CD4-positive, alpha-beta T cell (primary cell): Measurements from ENCODE around the gene PRPF18. TPM values are rescaled to one million over a fixed set of nuclear protein-coding genes. Genes with fewer than 3 reads are reported as not detected.

Source experiments
- ATAC-seq: fragments of 200-7000 bp; cut with Tn5 transposase; one replicate; pipeline ENCODE4 v1.10.0; 2022; ENCODE audit warnings: mild to moderate bottlenecking; ENCODE audit not compliant: poor library complexity
- CTCF ChIA-PET: fragments of 350-600 bp; sonication (Branson Sonifier 250); formaldehyde crosslinking; loops from one replicate; lab custom pipeline; 2021; ENCODE audit warnings: antibody characterized with exemption, inconsistent platforms; lab: Charles Lee
- POLR2A ChIA-PET: fragments of 350-600 bp; sonication (Branson Sonifier 250); formaldehyde crosslinking; loops from one replicate; lab custom pipeline; 2021; ENCODE audit warnings: antibody characterized with exemption, inconsistent platforms; lab: Charles Lee
- DNase-seq, 14 experiments: peaks; one replicate each; pipeline ENCODE4 v3.0.0-alpha.2; 2013 to 2020; ENCODE audit warnings: mixed read lengths in 2 of 14
- H3K27ac ChIP-seq, 2 donors: one replicate each; pipeline versions ENCODE4 v1.5.1 to v1.7.0; 2013; ENCODE audit warnings: low read length in 2 of 2, low read depth in 1 of 2, mild to moderate bottlenecking in 1 of 2
- H3K27me3 ChIP-seq, 2 experiments: 1 replicate in 1 of 2; 2 replicates in 1 of 2; pipeline versions ENCODE4 v1.6.1 to v1.7.0; 2013; ENCODE audit warnings: low read length in 2 of 2, control low read depth in 1 of 2, mild to moderate bottlenecking in 1 of 2, moderate library complexity in 1 of 2; ENCODE audit not compliant: insufficient read depth in 2 of 2, control insufficient read depth in 1 of 2
- H3K36me3 ChIP-seq: one replicate; pipeline ENCODE4 v1.6.1; 2013; ENCODE audit warnings: low read length, control low read depth; ENCODE audit not compliant: insufficient read depth
- H3K4me1 ChIP-seq: one replicate; pipeline ENCODE4 v1.6.1; 2013; ENCODE audit warnings: low read length, control low read depth; ENCODE audit not compliant: insufficient read depth
- H3K4me3 ChIP-seq: one replicate; pipeline ENCODE4 v1.5.1; 2013; ENCODE audit warnings: mild to moderate bottlenecking, low read length, moderate library complexity
- H3K9me3 ChIP-seq, 2 experiments: 1 replicate in 1 of 2; 2 replicates in 1 of 2; pipeline versions ENCODE4 v1.6.1 to v1.7.0; 2013; ENCODE audit warnings: low read length in 2 of 2, mild to moderate bottlenecking in 2 of 2, control low read depth in 1 of 2, moderate library complexity in 1 of 2; ENCODE audit not compliant: control insufficient read depth in 1 of 2, insufficient read depth in 1 of 2
- H3K27ac Mint-ChIP-seq: one replicate; pipeline ENCODE4 v1.8.0; 2020; ENCODE audit warnings: mixed read lengths
- H3K27me3 Mint-ChIP-seq: one replicate; pipeline ENCODE4 v1.8.0; 2021; ENCODE audit warnings: mixed read lengths
- H3K36me3 Mint-ChIP-seq: one replicate; pipeline ENCODE4 v1.8.0; 2021; ENCODE audit warnings: low read depth, mixed read lengths
- H3K4me1 Mint-ChIP-seq: one replicate; pipeline ENCODE4 v1.8.0; 2021; ENCODE audit warnings: low read depth, mixed read lengths
- H3K4me3 Mint-ChIP-seq: one replicate; pipeline ENCODE4 v1.8.0; 2020; ENCODE audit warnings: mild to moderate bottlenecking, mixed read lengths
- H3K9me3 Mint-ChIP-seq: one replicate; pipeline ENCODE4 v1.8.0; 2020; ENCODE audit warnings: mixed read lengths
- CTCF ChIP-seq: fragments of 200-600 bp; IDR thresholded peaks from one replicate; pipeline ENCODE4 v1.8.0; 2022; ENCODE audit warnings: antibody characterized with exemption, mild to moderate bottlenecking
- intact Hi-C, 2 experiments: fragments of 100-400 bp; cut with DNase I in 1 of 2; cut with micrococcal nuclease in 1 of 2; formaldehyde crosslinking; loops; one replicate each; pipeline versions ENCODE4 v1.15.1 to v1.9.0; 2023 to 2025; cut with DNase I, micrococcal nuclease
- total RNA-seq, 174 experiments: library from RNA in 2 of 174; stranded (reverse) in 2 of 174; gene quantifications; one replicate each; pipeline ENCODE4 v1.2.3 and lab custom pipeline; 2021 to 2026

Gene PRPF18
- total RNA-seq, 2 experiments from 2014 or later = 20.7 to 22.7 TPM

GRCh38 chr10:13636776-13637175 lies 50.0 kb downstream of the PRPF18 start:
- Mint-ChIP-seq H3K4me3 (no peak overlapping the region), H3K9me3 (peaks cover 9% of the 10 kb centered on the region), H3K4me1 (no peaks in the 10 kb centered on the region), H3K36me3 (peaks cover 93% of the 10 kb centered on the region), H3K27ac (no peak overlapping the region), H3K27me3 (no peaks in the 10 kb centered on the region)
- Histone ChIP-seq H3K36me3 (peaks cover 36% of the 10 kb centered on the region), H3K4me1 (no peaks in the 10 kb centered on the region), H3K9me3 (peaks cover 0 to 10% of the 10 kb centered on the region in 2 experiments), H3K27me3 (no peaks in the 10 kb centered on the region), H3K27ac (no peak overlapping the region), H3K4me3 (no peak overlapping the region)
- DNase-seq (no peak), ATAC-seq (no peak)
- ChIA-PET CTCF (no interaction called here), POLR2A (no interaction called here)
- intact Hi-C loops = no loop called here
- TF ChIP-seq CTCF = no peak

GRCh38 chr10:13637303-13637856 lies 50.6 kb downstream of the PRPF18 start:
- intact Hi-C loops = no loop called here
- no peaks in the 10 kb centered on the region for H3K27me3 Mint-ChIP-seq
- no peaks in the 10 kb centered on the region for H3K27me3 ChIP-seq
- peaks cover 93% of the 10 kb centered on the region for H3K36me3 Mint-ChIP-seq
- H3K4me3 ChIP-seq = no peak overlapping the region
- H3K9me3 ChIP-seq = peaks cover 0 to 16% of the 10 kb centered on the region in 2 experiments
- no peaks in the 10 kb centered on the region for H3K4me1 Mint-ChIP-seq
- peaks cover 13% of the 10 kb centered on the region for H3K9me3 Mint-ChIP-seq
- H3K4me3 Mint-ChIP-seq = no peak overlapping the region
- H3K4me1 ChIP-seq = no peaks in the 10 kb centered on the region
- CTCF ChIA-PET = no interaction called here
- no peak overlapping the region for H3K27ac ChIP-seq
- ATAC-seq (no peak), DNase-seq (no peak)
- no peak overlapping the region for H3K27ac Mint-ChIP-seq
- H3K36me3 ChIP-seq = peaks cover 38% of the 10 kb centered on the region
- POLR2A ChIA-PET = no interaction called here
- TF ChIP-seq CTCF = no peak

GRCh38 chr10:13637894-13638293 lies 51.1 kb downstream of the PRPF18 start:
- TF ChIP-seq CTCF = no peak
- Histone ChIP-seq H3K36me3 (peaks cover 33% of the 10 kb centered on the region), H3K4me3 (no peak overlapping the region), H3K4me1 (no peaks in the 10 kb centered on the region), H3K27me3 (no peaks in the 10 kb centered on the region), H3K27ac (no peak overlapping the region), H3K9me3 (peaks cover 0 to 22% of the 10 kb centered on the region in 2 experiments)
- DNase-seq (no peak), ATAC-seq (no peak)
- H3K36me3 Mint-ChIP-seq = peaks cover 93% of the 10 kb centered on the region
- no peak overlapping the region for H3K27ac Mint-ChIP-seq
- intact Hi-C loops = no loop called here
- H3K9me3 Mint-ChIP-seq = peaks cover 15% of the 10 kb centered on the region
- CTCF ChIA-PET = no interaction called here
- H3K27me3 Mint-ChIP-seq = no peaks in the 10 kb centered on the region
- H3K4me3 Mint-ChIP-seq = no peak overlapping the region
- no peaks in the 10 kb centered on the region for H3K4me1 Mint-ChIP-seq
- POLR2A ChIA-PET = no interaction called here
